HG03439 (cell line): ENCODE results near the gene NPPB.
"Not testable (repeated sequence)": the region's sequence is repeated elsewhere in the genome, so short reads cannot be mapped to it uniquely, and the experiment has no call there.

Experiments
- ATAC-seq: cut with Tn5 transposase; IDR thresholded peaks from one replicate; pipeline ENCODE4 v1.9.1; 2021; ENCODE audit warnings: mild to moderate bottlenecking, moderate library complexity; ENCODE audit not compliant: unreplicated experiment

NPPB gene

DNA sequence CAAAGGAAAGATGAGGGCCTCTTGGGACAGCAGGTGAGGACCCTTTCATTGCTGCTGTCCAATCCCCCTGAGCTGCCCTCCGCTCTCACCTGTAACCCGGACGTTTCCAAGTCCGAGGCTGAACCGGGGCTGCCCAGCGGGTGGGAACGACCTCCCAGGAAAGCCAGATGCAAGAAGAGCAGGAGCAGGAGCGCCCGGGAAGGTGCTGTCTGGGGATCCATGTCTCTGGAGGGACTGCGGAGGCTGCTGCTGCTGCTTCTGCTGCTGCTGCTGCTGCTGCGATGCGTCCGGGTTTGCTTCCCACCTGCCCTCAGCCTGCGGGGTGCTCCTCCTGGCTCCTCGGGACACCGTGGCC, at the start of gene NPPB:
Gene NPPB, minus strand, starts transcription at position 333 of the 355 bp plus-strand sequence. Its CDS starts 112 bp downstream, at position 221.
- no peak for ATAC-seq

DNA sequence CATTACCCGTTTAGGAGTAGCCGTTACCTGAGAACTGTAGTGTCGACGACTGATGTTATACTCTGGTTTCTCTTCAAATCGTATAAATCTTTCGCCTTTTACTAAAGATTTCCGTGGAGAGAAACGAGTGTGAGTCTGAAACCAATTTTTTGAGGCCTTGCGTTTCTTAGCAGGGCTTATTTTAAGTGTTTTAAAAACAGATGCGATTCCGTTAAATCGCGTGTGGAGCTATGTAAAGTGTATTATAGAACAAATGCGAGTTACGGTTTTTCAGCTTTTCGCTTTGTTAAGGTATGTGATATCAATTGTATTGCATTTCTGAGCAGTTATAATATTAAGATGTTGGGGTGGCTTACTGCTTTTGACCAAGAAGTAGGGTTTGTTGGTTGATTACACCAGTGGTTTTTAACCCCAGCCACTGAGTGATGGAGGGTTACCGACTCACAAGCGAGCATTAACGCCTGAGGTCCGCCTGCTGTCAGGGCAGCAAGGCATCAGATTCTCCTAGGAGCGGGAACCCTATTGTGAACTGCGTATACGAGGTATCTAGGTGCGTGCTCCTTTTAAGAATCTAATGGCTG, 49.4 kb upstream of the NPPB start:
- ATAC-seq = peak; percentile 42

- ATAC-seq = peak; percentile 51
Observed at GRCh38 chr1:11907275-11908094, 48.7 kb upstream of the NPPB start.

DNA sequence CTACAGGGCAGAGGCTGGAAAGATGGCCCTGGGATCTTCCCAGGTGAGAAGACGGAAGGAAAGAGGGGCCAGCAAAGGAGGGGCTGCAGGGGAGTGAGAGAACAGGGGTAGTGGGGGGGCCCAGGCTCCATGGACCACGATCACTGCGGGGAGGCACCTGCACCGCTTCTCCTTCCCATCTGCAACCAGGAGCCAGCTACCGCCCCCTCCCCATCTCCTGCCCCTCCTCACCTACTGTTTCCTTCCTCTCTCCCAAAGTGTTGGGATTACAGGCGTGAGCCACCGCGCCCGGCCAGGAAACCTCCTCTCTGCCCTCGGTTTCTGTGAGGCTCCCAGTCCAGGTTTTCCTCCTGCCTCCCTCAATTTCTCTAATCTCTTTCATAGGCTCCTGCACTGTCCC, 48.1 kb upstream of the NPPB start:
- ATAC-seq = no peak

DNA sequence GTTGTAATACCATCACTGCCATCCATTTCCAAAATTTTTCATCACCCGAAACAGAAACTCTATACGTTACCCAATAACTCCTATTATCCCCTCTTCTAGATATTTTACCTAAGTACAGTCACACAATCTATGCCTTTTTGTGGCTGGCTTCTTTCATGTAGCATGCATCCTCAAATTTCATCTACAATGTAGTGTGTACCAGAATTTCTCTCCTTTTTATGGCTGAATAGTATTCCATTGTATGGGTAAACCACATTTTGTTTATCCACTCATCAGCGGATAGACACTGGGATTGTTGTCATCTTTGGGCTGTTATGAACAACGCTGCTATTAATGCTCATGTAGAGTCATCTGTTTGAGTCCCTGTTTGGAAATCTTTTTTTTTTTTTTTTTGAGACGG, 46.2 kb upstream of the NPPB start:
- no peak for ATAC-seq

DNA sequence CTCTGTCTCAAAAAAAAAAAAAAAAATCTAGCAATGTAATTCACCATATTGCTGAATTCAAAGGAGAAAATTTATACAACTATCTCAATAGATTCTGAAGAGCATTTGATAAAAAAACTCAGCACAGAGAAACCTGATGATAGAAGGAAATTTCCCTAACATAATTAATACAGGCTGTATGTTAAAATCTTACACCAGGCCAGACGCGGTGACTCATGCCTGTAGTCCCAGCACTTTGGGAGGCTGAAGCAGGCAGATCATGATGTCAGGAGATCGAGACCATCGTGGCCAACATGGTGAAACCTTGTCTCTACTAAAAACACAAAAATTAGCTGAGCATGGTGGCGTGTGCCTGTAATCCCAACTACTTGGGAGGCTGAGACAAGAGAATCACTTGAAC, 45.4 kb upstream of the NPPB start:
- ATAC-seq = not testable (repeated sequence)

DNA sequence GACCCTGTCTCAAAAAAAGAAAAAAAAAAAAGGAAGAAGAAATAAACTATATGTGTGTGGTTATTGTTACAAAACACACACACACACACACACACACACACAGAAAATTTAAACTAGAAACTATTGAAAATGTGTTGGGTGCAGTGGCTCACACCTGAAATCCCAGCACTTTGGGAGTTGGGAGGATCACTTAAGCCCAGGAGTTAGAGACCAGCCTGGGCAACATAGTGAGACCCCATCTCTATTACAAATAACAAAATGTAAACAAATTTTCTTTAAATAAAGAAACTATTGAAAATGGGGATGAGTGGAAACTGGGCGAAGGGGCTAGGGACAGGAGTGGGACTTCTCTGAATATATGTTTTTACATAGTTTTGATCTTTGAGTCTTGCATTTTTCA, 44.5 kb upstream of the NPPB start:
- ATAC-seq = no peak

DNA sequence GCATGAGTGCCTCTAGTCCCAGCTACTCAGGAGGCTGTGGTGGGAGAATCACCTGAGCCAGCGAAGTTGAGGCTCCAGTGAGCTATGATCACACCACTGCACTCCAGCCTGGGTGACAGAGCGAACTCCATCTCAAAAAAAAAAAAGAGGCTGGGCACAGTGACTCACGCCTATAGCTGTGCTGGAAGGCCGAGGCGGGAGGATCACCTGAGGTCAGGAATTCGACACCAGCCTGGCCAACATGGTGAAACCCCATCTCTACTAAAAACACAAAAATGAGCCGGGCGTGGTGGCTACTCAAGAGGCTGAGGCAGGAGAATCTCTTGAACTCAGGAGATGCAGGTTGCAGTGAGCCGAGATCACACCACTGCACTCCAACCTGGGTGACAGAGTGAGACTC, 42.7 kb upstream of the NPPB start:
- ATAC-seq = not testable (repeated sequence)

DNA sequence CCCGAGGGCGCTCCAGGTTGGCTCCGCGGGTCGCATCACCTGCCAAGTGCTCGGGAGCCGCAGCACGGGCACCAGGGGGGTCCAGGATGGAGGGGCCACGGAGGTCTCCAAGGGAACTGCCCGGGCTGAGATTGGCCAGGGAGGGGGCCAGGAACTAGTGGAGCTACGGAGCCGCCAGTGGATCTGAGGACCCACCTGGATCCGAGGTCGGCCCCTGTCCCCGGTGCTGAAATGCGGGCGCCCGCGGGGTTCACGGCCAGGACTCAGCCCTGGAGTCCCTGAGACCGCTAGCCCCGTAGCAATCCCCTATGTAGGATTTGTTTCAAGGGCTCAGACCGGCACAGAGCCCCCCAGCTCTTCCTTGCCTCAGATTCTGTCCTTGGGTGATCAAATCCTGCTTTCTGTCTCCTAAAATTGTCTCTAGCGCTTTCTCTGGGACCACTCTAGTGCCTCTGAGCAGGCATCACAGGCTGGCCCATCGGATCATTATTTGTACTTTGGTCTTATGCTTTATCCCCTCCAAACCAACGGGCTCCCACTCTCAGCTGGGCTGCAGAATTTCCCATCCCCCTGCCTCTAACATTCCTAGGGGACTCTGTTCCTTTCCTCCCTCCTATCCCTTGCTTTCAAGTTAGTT, 40.2 kb upstream of the NPPB start:
- ATAC-seq = no peak

DNA sequence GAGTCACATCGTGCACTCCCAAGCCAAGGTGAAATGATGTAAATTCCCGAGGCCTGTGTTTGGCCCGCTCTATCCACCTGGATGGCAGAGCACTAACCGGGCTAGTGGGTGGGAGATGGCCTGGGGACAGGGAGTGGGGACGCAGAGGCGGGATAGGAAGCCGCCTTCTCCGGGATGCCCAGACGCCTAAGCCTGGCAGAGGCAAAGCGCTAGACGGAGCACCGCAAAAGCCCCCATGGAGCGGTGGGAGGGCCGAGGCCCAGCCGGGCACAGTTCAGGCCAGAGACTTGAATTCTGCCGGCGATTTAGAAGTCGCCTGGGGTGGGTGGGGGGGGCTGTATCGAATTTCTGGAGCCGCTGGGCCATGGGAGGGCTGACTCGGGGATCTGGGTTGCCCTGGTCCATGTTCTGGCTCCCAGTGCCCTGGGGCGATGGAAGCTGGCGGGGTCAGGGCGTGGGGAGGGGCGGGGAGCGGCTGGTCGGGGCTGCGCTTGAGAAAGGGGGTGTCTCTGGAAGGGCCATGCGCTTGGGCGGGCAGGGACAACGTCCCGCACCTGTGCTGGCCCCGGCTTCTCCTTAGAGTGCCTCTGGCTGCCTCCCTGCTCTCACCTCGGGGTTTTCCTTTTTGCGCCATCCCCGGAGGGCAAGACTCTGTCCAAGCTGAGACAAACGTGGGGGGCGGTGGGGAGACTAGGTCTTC, 39.5 kb upstream of the NPPB start:
- no peak for ATAC-seq

DNA sequence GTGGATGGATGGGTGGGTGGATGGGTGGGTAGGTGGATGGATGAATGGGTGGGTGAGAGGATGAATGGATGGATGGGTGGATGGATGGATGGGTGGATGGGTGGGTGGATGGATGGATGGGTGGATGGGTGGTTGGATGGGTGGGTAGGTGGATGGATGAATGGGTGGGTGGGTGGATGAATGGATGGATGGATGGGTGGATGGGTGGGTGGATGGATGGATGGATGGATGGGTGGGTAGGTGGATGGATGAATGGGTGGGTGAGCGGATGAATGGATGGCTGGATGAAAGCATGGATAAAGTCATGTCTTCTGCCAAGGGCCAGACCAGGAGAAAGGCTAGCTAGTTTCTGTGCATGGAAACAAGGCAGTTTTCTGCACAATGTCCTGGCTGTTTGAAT, 35.8 kb upstream of the NPPB start:
- not testable (repeated sequence) for ATAC-seq

DNA sequence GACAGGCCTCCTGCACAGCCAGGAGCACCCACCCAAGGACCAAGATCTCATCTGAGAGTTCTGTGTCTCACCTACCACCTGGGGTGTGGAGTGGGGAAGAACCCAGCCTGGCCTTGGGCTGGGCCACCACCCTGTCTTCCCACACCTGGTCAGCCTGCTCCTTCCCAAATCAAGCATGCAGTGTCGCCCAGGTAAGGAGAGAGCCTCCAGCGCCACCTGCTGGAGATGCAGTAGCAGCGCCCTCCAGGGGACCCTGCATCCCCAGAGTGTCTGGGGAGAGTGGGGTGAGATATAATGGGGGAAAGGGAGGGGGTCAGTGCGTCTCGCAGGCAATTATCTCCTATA, 35.1 kb upstream of the NPPB start:
- no peak for ATAC-seq

DNA sequence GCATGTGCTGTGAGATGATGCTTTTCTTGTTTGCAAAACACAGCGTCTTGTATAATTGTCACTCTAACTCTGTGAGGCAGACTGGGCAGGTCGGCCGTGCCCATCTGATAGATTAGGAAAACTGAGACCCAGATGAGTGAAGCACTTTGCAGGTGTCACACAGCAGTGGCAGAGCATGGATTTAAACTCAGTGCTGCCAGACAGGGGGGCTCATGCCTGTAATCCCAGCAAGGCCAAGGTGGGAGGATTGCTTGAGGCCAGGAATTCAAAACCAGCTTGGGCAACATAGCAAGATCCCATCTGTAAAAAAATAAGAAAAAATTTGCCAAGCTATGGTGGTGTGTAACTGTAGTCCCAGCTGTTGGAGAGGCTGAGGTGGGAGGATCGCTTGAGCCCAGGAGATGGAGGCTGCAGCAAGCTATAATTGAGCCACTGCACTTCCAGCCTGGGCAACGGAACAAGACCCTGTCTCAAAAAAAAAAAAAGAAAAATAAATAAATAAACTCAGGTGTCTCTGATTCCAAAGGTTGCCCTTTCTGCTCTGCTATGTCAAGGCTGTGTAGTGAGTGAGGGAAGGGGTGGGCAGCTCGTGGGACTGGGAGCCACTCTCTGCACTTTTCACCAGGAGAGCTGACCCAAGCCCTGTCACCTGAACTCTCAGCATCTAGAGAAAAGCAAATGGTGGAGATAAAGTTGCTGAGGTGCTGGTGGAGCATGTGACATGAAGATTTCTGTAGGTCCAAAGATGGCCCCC, 32.9 kb upstream of the NPPB start:
- no peak for ATAC-seq

DNA sequence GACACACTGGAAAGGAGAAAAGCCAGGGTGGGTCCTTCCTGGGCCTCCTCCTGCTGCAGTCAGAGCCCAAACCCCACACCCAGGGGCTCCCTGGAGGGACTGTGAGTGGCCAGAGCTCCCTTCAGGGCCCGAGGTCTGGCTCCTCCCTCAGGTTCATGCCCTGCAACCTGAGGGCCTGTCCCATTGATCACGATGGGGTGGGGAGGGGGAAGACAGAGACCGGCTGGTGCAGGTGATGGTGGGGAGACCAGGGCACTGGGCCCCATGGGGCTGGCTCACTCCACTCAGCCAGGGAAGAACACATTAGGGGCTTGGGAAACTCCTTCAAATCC, 30.1 kb upstream of the NPPB start:
- no peak for ATAC-seq

DNA sequence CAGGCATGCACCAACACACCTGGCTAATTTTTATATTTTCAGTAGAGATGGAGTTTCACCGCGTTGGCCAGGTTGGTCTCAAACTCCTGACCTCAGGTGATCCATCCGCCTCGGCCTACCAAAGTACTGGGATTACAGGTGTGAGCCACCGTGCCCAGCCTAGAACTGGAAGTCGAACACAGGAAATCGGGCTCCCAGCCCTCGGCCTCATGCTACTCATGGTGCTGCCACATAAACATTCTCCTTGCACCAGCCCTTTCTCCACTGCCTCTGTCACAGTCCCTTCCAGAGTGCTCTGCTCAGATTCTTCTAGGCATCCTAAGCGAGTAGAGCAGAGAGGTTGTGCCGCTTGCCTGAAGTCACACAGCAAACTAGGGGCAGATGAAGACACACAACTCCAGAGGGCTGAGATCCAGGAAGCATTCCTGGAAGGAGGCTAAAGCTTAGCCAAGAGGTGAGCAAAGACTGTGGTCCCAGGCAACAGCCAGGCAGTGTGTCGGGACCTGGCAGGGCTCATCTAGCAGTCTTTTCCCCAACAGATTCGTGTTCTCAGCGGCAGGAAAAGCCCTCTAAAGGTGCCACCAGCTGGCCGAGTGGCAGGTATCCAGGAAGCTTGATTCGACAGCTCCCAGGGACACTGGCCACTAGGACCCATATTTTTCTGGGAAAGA, 29.6 kb upstream of the NPPB start:
- no peak for ATAC-seq

GRCh38 chr1:11887666-11888007, 28.9 kb upstream of the NPPB start:
- no peak for ATAC-seq

DNA sequence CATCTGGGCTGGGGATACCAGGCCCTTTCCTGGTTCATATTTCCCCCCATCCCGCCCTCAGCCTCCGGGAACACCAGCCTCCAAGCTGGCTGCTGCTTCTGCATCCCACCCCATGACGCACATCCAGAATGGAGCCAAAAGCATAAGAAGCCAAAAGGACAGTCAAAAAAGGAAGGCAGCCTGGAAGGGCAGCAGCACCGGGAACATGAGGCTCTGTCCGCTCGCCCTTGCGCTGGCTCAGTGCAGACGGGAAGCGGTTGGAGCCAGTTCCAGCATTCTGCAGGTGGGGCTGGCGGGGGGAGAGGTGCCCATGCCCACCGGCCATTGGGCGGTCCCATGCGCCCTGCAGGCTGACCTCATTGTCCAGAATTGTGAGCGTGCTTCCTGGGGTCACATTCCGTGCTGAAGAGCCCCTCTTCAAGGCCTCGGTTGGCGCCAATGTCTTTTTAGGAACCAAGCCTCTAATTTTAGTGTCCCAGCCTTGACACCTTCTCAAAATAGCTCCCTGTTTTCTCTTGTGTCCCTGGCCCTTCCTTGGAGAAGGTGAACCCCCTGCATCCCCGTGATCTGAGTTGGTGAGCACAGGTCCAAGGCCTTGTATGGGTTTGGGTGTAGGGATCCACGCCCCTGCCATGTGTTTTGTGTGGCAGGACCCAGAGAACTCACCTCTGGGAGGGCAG, 28.4 kb upstream of the NPPB start:
- ATAC-seq = no peak

GRCh38 chr1:11885916-11886315, 27.2 kb upstream of the NPPB start:
- ATAC-seq = no peak

DNA sequence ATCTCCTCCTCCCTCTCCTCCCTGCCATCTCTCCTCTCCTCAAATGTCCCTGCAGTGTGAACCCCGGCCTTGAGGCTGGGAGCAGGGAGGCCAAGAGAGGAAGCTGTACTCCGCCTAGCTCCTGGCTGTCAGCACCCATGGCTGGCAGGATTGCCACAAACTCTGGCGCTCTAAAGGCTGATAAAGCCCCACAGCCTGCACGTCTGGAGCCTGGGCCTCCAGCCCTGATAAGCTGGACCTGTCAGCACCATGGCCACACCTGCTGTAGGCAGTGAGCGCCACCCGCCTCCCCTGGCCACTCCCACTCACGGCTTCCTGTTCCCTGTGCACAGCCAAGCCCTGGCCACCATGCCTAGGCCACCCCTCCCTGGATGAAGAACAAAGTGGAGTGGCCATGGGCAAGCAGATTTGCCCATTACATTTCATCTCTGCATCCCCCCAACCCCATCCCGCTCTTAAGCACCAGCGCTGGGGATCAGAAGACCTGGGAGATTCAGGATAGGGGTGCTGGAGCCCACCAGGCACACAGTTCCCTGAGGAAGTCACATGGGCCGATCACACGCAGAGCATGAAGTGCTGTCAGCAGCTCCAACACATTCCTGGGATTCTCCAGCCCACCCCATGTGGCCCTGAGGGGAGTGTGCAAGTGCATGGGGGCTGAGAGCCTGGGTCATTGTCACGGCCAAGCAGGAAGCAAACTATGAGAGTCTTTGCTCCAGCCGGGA, 24.2 kb upstream of the NPPB start:
- ATAC-seq = no peak
